PC-9 (cell line): ENCODE measurements around the gene TMEM238. TPM values are rescaled to one million over a fixed set of nuclear protein-coding genes. Genes with fewer than 3 reads are reported as not detected.

ENCODE experiments used
- Bru-seq: library from RNA; stranded (reverse); fragments of 400-500 nt; gene quantifications from one replicate; lab custom pipeline; 2021; lab: Mats Ljungman, UMichigan
- BruChase-seq, 2 experiments: library from RNA; stranded (reverse); fragments of 400-500 nt; gene quantifications; one replicate each; lab custom pipeline; 2021; lab: Mats Ljungman, UMichigan
- BruUV-seq: library from RNA; stranded (reverse); fragments of 400-500 nt; replicated peaks from 2 replicates; lab custom pipeline; 2021; lab: Mats Ljungman, UMichigan
- CTCF ChIA-PET: fragments of 300-600 bp; sonication (Branson Sonifier 250); formaldehyde crosslinking; loops from one replicate; lab custom pipeline; 2022; ENCODE audit warnings: antibody characterized with exemption; lab: Charles Lee
- POLR2A ChIA-PET: fragments of 300-600 bp; sonication (Branson Sonifier 250); formaldehyde crosslinking; loops from one replicate; lab custom pipeline; 2022; ENCODE audit warnings: antibody characterized with exemption; ENCODE audit not compliant: unreplicated experiment; lab: Charles Lee
- DNase-seq, 2 experiments: peaks; one replicate each; pipeline versions ENCODE4 v3.0.0 to v3.0.0-alpha.2; 2015 to 2022; ENCODE audit warnings: mixed read lengths in 1 of 2
- H2AFZ ChIP-seq: fragments of 200-600 bp; sonication (generic); 2 replicates; pipeline ENCODE4 v1.8.1; 2017; ENCODE audit warnings: antibody characterized with exemption
- H3F3A ChIP-seq: fragments of 200-600 bp; sonication (generic); 2 replicates; pipeline ENCODE4 v1.8.1; 2017; ENCODE audit warnings: antibody characterized with exemption, mild to moderate bottlenecking, low read depth; ENCODE audit not compliant: insufficient read depth
- H3K27ac ChIP-seq: fragments of 200-600 bp; sonication (generic); 2 replicates; pipeline ENCODE4 v1.6.1; 2016; ENCODE audit warnings: mixed run types
- H3K27me3 ChIP-seq: fragments of 200-600 bp; sonication (generic); 2 replicates; pipeline ENCODE4 v1.6.1; 2016; ENCODE audit warnings: low read depth, mixed run types; ENCODE audit not compliant: insufficient read depth
- H3K36me3 ChIP-seq: fragments of 200-600 bp; sonication (generic); 2 replicates; pipeline ENCODE4 v1.6.1; 2016; ENCODE audit warnings: low read depth, mixed run types
- H3K4me1 ChIP-seq: fragments of 200-600 bp; sonication (generic); replicated peaks from 2 replicates; pipeline ENCODE4 v1.6.1; 2016; ENCODE audit warnings: mixed run types; ENCODE audit not compliant: insufficient read depth
- H3K4me2 ChIP-seq: fragments of 200-600 bp; sonication (generic); 2 replicates; pipeline ENCODE4 v1.6.1; 2017; ENCODE audit warnings: mixed run types
- H3K4me3 ChIP-seq: fragments of 200-600 bp; sonication (generic); 2 replicates; pipeline ENCODE4 v1.6.1; 2016; ENCODE audit warnings: mixed run types
- H3K79me2 ChIP-seq: fragments of 200-600 bp; sonication (generic); 2 replicates; pipeline ENCODE4 v1.6.1; 2017; ENCODE audit warnings: low read depth, mixed run types
- H3K9me2 ChIP-seq: fragments of 200-600 bp; sonication (generic); 2 replicates; pipeline ENCODE4 v1.8.1; 2017; ENCODE audit warnings: mild to moderate bottlenecking; ENCODE audit not compliant: insufficient read depth
- H3K9me3 ChIP-seq: fragments of 200-600 bp; sonication (generic); 2 replicates; pipeline ENCODE4 v1.8.1; 2016; ENCODE audit warnings: low read depth; ENCODE audit not compliant: insufficient read depth
- H4K20me1 ChIP-seq: fragments of 200-600 bp; sonication (generic); 2 replicates; pipeline ENCODE4 v1.8.1; 2017; ENCODE audit not compliant: insufficient read depth
- CTCF ChIP-seq: fragments of 200-600 bp; sonication (generic); conservative IDR thresholded peaks from 2 replicates; pipeline ENCODE4 v1.6.1; 2017; ENCODE audit warnings: mixed run types, antibody characterized with exemption, mild to moderate bottlenecking, moderate library complexity
- EZH2 ChIP-seq: fragments of 200-600 bp; sonication (generic); IDR thresholded peaks from 2 replicates; pipeline ENCODE4 v1.8.0; 2017; ENCODE audit warnings: antibody characterized with exemption, low read depth
- intact Hi-C: fragments of 100-400 bp; cut with micrococcal nuclease; formaldehyde crosslinking; loops from one replicate; pipeline ENCODE4 v1.10.0; 2022; ENCODE audit not compliant: unreplicated experiment
- long read RNA-seq: library from polyadenylated mRNA; stranded (forward); transcript quantifications from one replicate; pipeline ENCODE4 v2.0.0, GENCODE V29; 2022
- total RNA-seq: library from RNA; stranded (reverse); gene quantifications from 2 replicates; pipeline ENCODE4 v1.2.3, GENCODE V29; 2021

Gene TMEM238
- total RNA-seq (40.4 and 94.5 TPM in 2 replicates), Bru-seq, nascent RNA (percentile 66 among the genes with signal in this experiment), BruChase-seq, experiment 1, labeled RNA remaining after a 2-hour chase (percentile 66 among the genes with signal in this experiment), BruChase-seq, experiment 2, labeled RNA remaining after a 6-hour chase (percentile 68 among the genes with signal in this experiment)
- long read RNA-seq, transcript TMEM238-201 (2 exons, 1,000 nt), result major isoform, 183 of 183 reads
- long read RNA-seq, partial matches to known transcripts, result 0 of 183 reads
- long read RNA-seq, other reads (novel, unspliced or antisense), result 0 of 183 reads

- Histone ChIP-seq H3K4me1 (peaks cover 39% of the 10 kb centered on the region), H3F3A (peaks cover 54% of the 10 kb centered on the region), H3K27me3 (no peaks in the 10 kb centered on the region), H2AFZ (peak within 1 kb of the TSS; percentile 72), H4K20me1 (peaks cover 33% of the 10 kb centered on the region), H3K4me2 (peak within 1 kb of the TSS; percentile 90), H3K36me3 (peaks cover 34% of the 10 kb centered on the region), H3K79me2 (peaks cover 65% of the 10 kb centered on the region), H3K27ac (peak within 1 kb of the TSS; percentile 83), H3K9me2 (no peaks in the 10 kb centered on the region), H3K4me3 (peak within 1 kb of the TSS; percentile 88), H3K9me3 (no peaks in the 10 kb centered on the region)
- ChIA-PET CTCF (interaction anchor here (0.5 to 1.9 kb wide), 12 partner anchors 32 to 763 kb away, joined by 3 to 13 read pairs (median 6); partner anchors contain the start of genes KMT5C and PPP6R1), POLR2A (interaction anchor here (0.6 to 1.7 kb wide), 8 partner anchors 22 to 223 kb away, joined by 3 to 58 read pairs (median 5); partner anchors contain the start of genes HSPBP1 and KMT5C)
- TF ChIP-seq EZH2, result no peak
- TF ChIP-seq CTCF, result no peak
- DNase-seq, result peak in 1 of 2 experiments; percentile 86
- BruUV-seq, result no TSS peak
- intact Hi-C loops, result loop anchor here (2.0 to 10.0 kb wide), 3 partner anchors 22 to 220 kb away; partner anchors contain the start of genes DNAAF3 and UBE2S
Observed at GRCh38 chr19:55384131-55384919, at the start of gene TMEM238. TSS of gene TMEM238 (minus strand) at chr19:55384292. CDS start at chr19:55384259, 33 bp downstream.

GRCh38 chr19:55433292-55433691 is 49.2 kb upstream of the TMEM238 start:
- H3K4me2 ChIP-seq, result no peak overlapping the region
- POLR2A ChIA-PET, result no interaction called here
- H3K9me3 ChIP-seq, result no peaks in the 10 kb centered on the region
- no peaks in the 10 kb centered on the region for H4K20me1 ChIP-seq
- BruUV-seq, result no TSS peak
- CTCF ChIA-PET, result no interaction called here
- no peak overlapping the region for H3K27ac ChIP-seq
- H2AFZ ChIP-seq, result no peak overlapping the region
- no peak for DNase-seq
- H3F3A ChIP-seq, result peaks cover 18% of the 10 kb centered on the region; the same call in 1 of the 2 replicates
- no peaks in the 10 kb centered on the region for H3K9me2 ChIP-seq
- no peak overlapping the region for H3K4me3 ChIP-seq
- H3K4me1 ChIP-seq, result no peaks in the 10 kb centered on the region
- no peaks in the 10 kb centered on the region for H3K36me3 ChIP-seq
- TF ChIP-seq EZH2 (no peak), CTCF (no peak)
- peaks cover 29% of the 10 kb centered on the region for H3K27me3 ChIP-seq
- no peaks in the 10 kb centered on the region for H3K79me2 ChIP-seq
- intact Hi-C loops, result no loop called here

GRCh38 chr19:55432241-55432959 is 48.3 kb upstream of the TMEM238 start:
- Histone ChIP-seq H3K9me2 (no peaks in the 10 kb centered on the region), H3K27ac (no peak overlapping the region), H3K4me1 (no peaks in the 10 kb centered on the region), H3K9me3 (no peaks in the 10 kb centered on the region), H3K79me2 (no peaks in the 10 kb centered on the region), H3K4me3 (no peak overlapping the region), H3K36me3 (no peaks in the 10 kb centered on the region), H3K4me2 (no peak overlapping the region), H3F3A (peaks cover 18% of the 10 kb centered on the region; the same call in 1 of the 2 replicates), H2AFZ (no peak overlapping the region), H3K27me3 (peaks cover 32% of the 10 kb centered on the region), H4K20me1 (no peaks in the 10 kb centered on the region)
- no TSS peak for BruUV-seq
- intact Hi-C loops, result no loop called here
- POLR2A ChIA-PET, result no interaction called here
- CTCF ChIA-PET, result no interaction called here
- TF ChIP-seq CTCF (no peak), EZH2 (no peak)
- DNase-seq, result peak in 1 of 2 experiments; percentile 70
